Gastrocnemius medialis (tissue), 4 donors: ENCODE data around the gene SPTBN1.

Experiments used
- CTCF ChIP-seq, 5 experiments: fragments of 450-650 bp in 3 of 5; fragments of 200-600 bp in 2 of 5; sonication (generic) in 2 of 5; IDR thresholded peaks in 4 of 5; conservative IDR thresholded peaks in 1 of 5; 1 replicate in 4 of 5; 2 replicates in 1 of 5; pipeline ENCODE4 v1.5.1; 2016 to 2019; ENCODE audit warnings: antibody characterized with exemption in 5 of 5, mild to moderate bottlenecking in 3 of 5, moderate library complexity in 3 of 5
- POLR2A ChIP-seq, 2 donors: fragments of 450-650 bp; IDR thresholded peaks; one replicate each; pipeline ENCODE4 v1.6.1; 2017; ENCODE audit warnings: antibody characterized with exemption in 2 of 2, mild to moderate bottlenecking in 2 of 2, moderate library complexity in 2 of 2

- TF ChIP-seq CTCF (IDR thresholded peaks at IDR 0.05 in 4 of 5, conservative IDR thresholded peaks at IDR 0.05 in 1 of 5) (no peak), POLR2A (IDR thresholded peaks at IDR 0.05) (no peak)
Observed at GRCh38 chr2:54595999-54596902, 140.1 kb downstream of the SPTBN1 start.
